ENCODE data around the gene IL25.
"Not testable (repeated sequence)": the region's sequence is repeated elsewhere in the genome, so short reads cannot be mapped to it uniquely, and the experiment has no call there.

Gene IL25

GRCh38 chr14:23386266-23386657, 13.7 kb downstream of the IL25 start:
- not testable (repeated sequence) for FAIRE-seq; DNase-seq (ENCODE audit: insufficient read length, low spot score)

- no peak for DNase-seq (ENCODE audit: insufficient read length, low spot score)
- FAIRE-seq = no peak
Observed at GRCh38 chr14:23386999-23387398, 14.4 kb downstream of the IL25 start.

- FAIRE-seq (no peak), DNase-seq (ENCODE audit: insufficient read length, low spot score) (no peak)
Observed at GRCh38 chr14:23387916-23388882, 15.6 kb downstream of the IL25 start.

GRCh38 chr14:23388996-23389395, 16.4 kb downstream of the IL25 start:
- FAIRE-seq (no peak), DNase-seq (ENCODE audit: insufficient read length, low spot score) (no peak)

- FAIRE-seq (no peak), DNase-seq (ENCODE audit: insufficient read length, low spot score) (no peak)
Observed at GRCh38 chr14:23389396-23389795, 16.8 kb downstream of the IL25 start.

- not testable (repeated sequence) for FAIRE-seq; DNase-seq (ENCODE audit: insufficient read length, low spot score)
Observed at GRCh38 chr14:23389871-23390270, 17.3 kb downstream of the IL25 start.

- FAIRE-seq (no peak), DNase-seq (ENCODE audit: insufficient read length, low spot score) (no peak)
Observed at GRCh38 chr14:23392613-23393012, 20.0 kb downstream of the IL25 start.

GRCh38 chr14:23396126-23396525, 23.5 kb downstream of the IL25 start:
- FAIRE-seq = no peak

GRCh38 chr14:23396781-23397407, 24.3 kb downstream of the IL25 start:
- DNase-seq (ENCODE audit: insufficient read length, low spot score) (no peak), FAIRE-seq (no peak)

More at GRCh38 chr14:23396126-23396525, 23.5 kb downstream of the IL25 start:
- DNase-seq (ENCODE audit: insufficient read length, low spot score) = no peak

GRCh38 chr14:23398348-23398747, 25.7 kb downstream of the IL25 start:
- no peak for DNase-seq (ENCODE audit: insufficient read length, low spot score)
- no peak for FAIRE-seq

GRCh38 chr14:23399136-23399535, 26.5 kb downstream of the IL25 start:
- DNase-seq (ENCODE audit: insufficient read length, low spot score) (no peak), FAIRE-seq (no peak)

- FAIRE-seq (no peak), DNase-seq (ENCODE audit: insufficient read length, low spot score) (no peak)
Observed at GRCh38 chr14:23399591-23399990, 27.0 kb downstream of the IL25 start.

GRCh38 chr14:23400496-23401149, 28.0 kb downstream of the IL25 start:
- not testable (repeated sequence) for DNase-seq (ENCODE audit: insufficient read length, low spot score); FAIRE-seq

GRCh38 chr14:23401291-23401690, 28.7 kb downstream of the IL25 start:
- DNase-seq (ENCODE audit: insufficient read length, low spot score) (no peak), FAIRE-seq (no peak)

GRCh38 chr14:23402296-23403138, 29.9 kb downstream of the IL25 start:
- no peak for DNase-seq (ENCODE audit: insufficient read length, low spot score)
- FAIRE-seq = no peak

- DNase-seq (ENCODE audit: insufficient read length, low spot score) = no peak
- no peak for FAIRE-seq
Observed at GRCh38 chr14:23403139-23403438, 30.5 kb downstream of the IL25 start.

GRCh38 chr14:23403908-23404307, 31.3 kb downstream of the IL25 start:
- no peak for DNase-seq (ENCODE audit: insufficient read length, low spot score)
- no peak for FAIRE-seq

GRCh38 chr14:23404331-23404900, 31.8 kb downstream of the IL25 start:
- no peak for FAIRE-seq
- DNase-seq (ENCODE audit: insufficient read length, low spot score) = no peak

GRCh38 chr14:23405096-23405495, 32.5 kb downstream of the IL25 start:
- FAIRE-seq = no peak
- no peak for DNase-seq (ENCODE audit: insufficient read length, low spot score)

GRCh38 chr14:23405516-23406025, 33.0 kb downstream of the IL25 start:
- DNase-seq (ENCODE audit: insufficient read length, low spot score) = no peak

More at GRCh38 chr14:23405516-23406025, 33.0 kb downstream of the IL25 start:
- FAIRE-seq = no peak
